IPS-NIHi7 (cell line): ENCODE data around the gene CR1L.
"Not testable (repeated sequence)": the region's sequence is repeated elsewhere in the genome, so short reads cannot be mapped to it uniquely, and the experiment has no call there.

Experiments
- DNase-seq: peaks from one replicate; pipeline ENCODE4 v3.0.0; 2012; ENCODE audit warnings: mixed read lengths; ENCODE audit errors: extremely low spot score

CR1L gene

DNA sequence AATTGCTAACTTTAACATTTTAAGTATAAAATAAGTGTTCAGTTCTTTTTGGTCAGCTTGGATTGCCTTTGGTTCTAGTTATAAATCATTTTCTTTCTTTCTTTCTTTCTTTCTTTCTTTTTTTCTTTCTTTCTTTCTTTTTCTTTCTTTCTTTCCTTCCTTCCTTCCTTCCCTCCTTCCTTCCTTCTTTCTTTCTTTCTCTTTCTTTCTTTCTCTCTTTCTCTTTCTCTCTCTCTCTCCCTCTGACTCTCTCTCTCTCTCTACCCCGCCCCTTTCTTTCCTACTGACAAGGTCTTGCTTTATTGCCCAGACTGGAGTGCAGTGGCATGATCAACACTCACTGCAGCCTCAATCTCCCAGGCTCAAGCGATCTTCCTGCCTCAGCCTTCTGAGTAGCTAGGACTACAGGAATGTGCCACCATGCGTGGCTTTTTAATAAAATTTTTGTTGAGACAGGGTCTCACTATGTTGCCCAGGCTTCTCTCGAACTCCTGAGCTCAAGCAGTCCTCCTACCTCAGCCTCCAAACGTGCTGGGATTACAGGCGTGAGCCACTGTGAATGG lies 38.0 kb downstream of the CR1L start:
- DNase-seq = not testable (repeated sequence)

- not testable (repeated sequence) for DNase-seq
These were observed 45.6 kb downstream of the CR1L start for GRCh38 chr1:207690551-207690950.

GRCh38 chr1:207691010-207691409 lies 46.1 kb downstream of the CR1L start:
- DNase-seq = no peak

DNA sequence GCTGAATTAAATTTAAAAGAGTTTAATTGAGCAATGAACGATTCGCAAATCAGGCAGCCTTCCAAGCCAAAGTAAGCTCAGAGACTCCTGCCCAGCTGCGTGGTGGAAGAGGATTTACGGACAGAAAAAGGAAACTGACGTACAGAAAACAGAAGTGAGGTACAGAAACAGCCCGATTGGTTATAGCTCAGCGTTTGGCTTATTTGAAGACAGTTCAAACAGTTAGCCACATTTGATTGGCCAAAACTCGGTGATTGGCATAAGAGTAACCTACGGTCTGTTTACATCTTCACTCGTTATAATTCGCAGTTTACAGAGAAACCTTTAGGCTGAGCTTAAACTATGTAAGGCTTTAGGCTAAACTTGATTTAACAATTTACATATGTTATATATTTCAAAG lies 46.9 kb downstream of the CR1L start:
- DNase-seq = no peak

- not testable (repeated sequence) for DNase-seq
These were observed 47.4 kb downstream of the CR1L start for GRCh38 chr1:207692291-207692690.

- peak; percentile 16 for DNase-seq
These were observed 51.0 kb downstream of the CR1L start for GRCh38 chr1:207695891-207696290.

- DNase-seq = peak; percentile 24
These were observed 54.0 kb downstream of the CR1L start for GRCh38 chr1:207698822-207699483.

DNA sequence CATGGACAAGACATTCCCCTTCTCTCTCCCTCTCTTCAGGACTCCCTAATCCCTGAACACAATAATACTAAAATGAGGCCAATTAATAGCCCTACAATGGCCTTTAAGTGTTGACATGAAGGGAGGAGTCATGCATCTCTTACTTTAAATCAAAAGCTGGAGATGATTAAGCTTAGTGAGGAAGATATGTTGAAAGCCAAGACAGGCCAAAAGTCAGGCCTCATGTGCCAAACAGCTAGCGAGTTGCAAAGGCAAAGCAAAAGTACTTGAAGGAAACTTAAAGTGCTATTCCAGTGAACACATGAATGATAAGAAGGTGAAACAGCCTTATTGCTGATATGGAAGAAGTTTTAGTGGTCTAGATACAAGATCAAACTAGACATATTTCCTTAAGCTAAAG lies 57.4 kb downstream of the CR1L start:
- DNase-seq = no peak

DNA sequence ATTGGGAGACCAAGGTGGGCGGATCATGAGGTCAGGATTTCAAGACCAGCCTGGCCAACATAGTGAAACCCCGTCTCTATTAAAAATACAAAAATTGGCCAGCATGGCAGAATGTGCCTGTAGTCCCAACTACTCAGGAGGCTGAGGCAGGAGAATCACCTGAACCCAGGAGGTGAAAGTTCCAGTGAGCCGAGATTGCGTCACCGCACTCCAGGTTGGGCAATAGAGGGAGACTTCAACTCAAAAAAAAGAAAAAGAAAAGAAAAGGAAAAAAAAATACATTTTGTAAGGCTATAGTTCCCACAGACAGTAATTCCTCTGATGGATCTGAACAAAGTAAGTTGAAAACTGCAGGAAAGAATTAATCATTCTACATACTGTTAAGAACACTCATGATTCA lies 58.8 kb downstream of the CR1L start:
- no peak for DNase-seq

DNA sequence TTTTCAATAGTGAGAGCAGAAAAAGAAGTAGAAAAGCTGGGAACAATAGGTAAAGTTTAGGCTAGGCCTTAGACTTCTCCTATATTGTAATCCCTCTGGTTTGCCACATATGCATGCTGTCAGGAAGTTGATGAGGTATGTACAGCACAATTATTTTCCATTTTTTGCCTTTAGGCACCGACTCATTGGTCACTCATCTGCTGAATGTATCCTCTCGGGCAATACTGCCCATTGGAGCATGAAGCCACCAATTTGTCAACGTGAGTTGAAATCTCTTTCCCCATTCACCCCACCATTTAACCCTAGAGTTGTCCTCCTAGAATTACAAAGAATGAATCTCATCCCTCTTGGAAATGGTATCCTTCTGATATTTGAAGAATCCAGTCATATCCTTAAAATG lies 63.1 kb downstream of the CR1L start:
- DNase-seq = not testable (repeated sequence)

- DNase-seq = peak; percentile 49
These were observed 66.4 kb downstream of the CR1L start for GRCh38 chr1:207711285-207711684.

DNA sequence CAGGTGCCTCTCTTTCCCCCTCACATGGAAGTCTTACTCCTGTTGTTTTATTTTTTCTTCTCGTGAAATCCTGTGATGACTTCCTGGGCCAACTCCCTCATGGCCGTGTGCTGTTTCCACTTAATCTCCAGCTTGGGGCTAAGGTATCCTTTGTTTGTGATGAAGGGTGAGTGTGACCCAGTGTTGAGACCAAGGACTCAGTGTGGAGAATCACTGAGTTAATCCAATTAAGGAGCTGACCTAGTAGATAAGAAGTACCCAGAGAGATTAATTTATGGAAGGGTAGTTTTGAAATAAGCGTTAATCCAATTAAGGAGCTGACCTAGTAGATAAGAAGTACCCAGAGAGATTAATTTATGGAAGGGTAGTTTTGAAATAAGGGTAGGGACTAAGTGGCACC lies 67.8 kb downstream of the CR1L start:
- not testable (repeated sequence) for DNase-seq

GRCh38 chr1:207713529-207713928 lies 68.6 kb downstream of the CR1L start:
- DNase-seq = peak; percentile 9

DNA sequence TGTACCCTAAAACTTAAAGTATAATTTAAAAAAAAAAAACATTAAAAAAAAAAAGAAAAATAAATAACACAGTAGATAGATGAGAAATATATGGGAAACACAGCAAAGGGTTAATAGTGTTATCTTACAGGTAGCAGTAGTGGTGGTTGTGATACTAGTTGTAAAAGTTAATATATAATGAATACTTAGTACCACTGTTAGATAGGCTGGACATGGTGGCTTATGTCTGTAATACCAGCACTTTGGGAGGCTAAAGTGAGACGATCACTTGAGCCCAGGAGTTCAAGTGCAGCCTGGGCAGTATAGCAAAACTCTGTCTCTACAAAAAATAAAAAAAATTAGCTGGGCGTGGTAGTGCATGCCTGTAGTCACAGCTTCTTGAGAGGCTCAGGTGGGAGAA lies 74.3 kb downstream of the CR1L start:
- no peak for DNase-seq

GRCh38 chr1:207728200-207728858 lies 83.4 kb downstream of the CR1L start:
- DNase-seq = not testable (repeated sequence)

DNA sequence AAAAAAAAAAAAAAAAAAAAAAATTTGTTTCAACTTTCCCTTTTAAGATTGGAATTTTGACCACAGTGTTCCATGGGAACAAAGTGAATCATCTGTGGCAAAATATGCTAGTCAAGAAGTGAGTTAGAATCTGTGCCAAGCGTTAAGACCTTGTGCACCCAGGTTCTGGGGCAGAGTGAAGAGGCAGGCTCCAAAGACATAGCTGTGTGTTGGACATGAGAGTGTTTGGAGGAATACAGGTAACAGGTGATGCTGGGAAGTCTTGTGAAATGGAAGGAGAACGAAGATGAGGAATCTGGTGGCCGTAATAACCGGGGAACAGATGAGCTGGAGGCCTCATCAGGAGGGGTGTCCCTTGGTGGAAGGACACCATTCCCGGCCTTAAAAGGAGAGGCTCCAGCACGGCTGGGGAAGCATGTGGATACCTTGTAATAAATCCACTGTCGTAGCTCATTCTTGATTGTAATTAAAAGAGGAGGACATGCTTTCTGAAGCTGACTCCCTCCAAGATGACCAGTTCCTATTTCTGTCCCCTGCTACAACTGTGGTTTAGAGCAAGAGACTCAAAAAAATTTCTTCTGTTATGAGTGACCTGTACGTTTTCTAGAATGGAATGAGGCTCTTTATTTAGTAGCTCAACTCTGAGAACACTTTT lies 92.7 kb downstream of the CR1L start:
- DNase-seq = not testable (repeated sequence)

DNA sequence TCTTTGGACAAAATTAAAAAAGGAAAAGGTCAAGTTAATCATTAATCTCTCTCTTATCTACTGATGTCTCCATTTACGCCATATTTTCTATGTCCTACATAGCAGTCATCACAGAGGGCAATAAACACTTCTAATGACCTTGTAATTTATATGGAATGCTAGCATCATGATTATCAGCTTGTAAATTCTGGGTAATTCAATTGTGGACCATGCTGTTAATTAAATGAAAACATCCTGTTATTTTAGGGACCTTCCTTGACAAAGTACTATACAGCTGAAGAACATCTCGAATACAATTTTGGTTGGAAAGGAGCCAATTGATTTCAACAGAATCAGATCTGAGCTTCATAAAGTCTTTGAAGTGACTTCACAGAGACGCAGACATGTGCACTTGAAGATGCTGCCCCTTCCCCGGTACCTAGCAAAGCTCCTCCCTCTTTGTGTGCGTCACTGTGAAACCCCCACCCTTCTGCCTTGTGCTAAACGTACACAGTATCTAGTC lies 93.3 kb downstream of the CR1L start:
- DNase-seq = not testable (repeated sequence)

GRCh38 chr1:207740207-207740606 lies 95.3 kb downstream of the CR1L start:
- no peak for DNase-seq

GRCh38 chr1:207742850-207743555 lies 98.1 kb downstream of the CR1L start:
- DNase-seq = no peak

DNA sequence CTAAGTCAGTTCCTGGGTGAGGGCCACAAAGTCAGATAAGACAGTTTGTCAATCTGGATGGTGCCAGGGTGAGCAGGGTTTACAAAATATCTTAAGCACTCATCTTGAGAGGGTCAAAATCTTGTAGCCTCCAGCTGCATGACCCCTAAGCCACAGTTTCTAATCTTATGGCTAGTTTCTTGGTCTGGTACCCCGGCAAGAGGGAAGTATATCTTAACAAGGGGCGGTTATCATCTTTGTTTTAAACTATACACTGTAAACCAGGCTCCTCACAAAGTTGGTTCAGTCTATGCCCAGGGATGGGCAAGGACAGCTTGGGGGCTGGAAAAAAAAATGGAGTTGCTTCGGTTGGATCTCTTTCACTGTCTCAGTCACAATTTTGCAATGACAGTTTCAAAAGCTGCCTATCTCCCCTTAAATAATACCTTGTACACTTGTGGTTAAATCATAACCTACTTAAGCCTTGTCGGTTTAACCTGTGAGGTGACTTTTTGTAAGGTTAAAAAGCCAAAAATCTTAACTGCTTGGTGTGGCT lies 99.1 kb downstream of the CR1L start:
- DNase-seq = no peak

- no peak for DNase-seq
These were observed 100.4 kb downstream of the CR1L start for GRCh38 chr1:207745285-207745684.
